Fibroblast of pulmonary artery (primary cell): ENCODE measurements around the gene POLK.
A peak's percentile ranks its signal among the peaks of the same experiment; 100 is the strongest.

Experiments used
- DNase-seq: peaks from one replicate; pipeline ENCODE4 v3.0.0-alpha.2; 2010; ENCODE audit warnings: low read depth
- H3K4me3 ChIP-seq: replicated peaks from 2 replicates; pipeline ENCODE4 v1.5.1; 2011; ENCODE audit warnings: low read depth, mild to moderate bottlenecking, control low read depth, low read length, moderate library complexity
- TF ChIP-seq, protein P1 (sequence below): IDR thresholded peaks from 2 replicates; pipeline ENCODE4 v1.5.1; 2011; ENCODE audit warnings: mild to moderate bottlenecking, control low read depth, low read length, inconsistent platforms; ENCODE audit errors: missing control alignments

Gene POLK

DNA sequence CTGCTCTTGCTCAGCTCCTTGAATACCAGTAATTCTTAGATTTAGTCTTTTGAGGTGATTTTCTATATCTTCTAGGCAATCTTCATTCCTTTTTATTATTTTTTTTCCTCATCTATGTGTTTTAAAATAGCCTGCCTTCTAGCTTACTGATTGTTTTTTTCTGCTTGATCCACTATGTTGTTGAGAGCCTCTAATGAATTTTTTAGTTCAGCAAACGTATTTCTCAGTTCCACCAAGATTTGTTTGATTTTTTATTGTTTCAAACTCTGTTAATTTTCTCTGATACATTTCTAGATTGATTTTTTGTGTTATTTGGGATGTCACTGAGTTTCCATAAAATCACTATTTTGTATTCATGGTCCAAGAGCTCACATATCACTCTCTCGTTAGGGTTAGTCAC, 9.5 kb downstream of the POLK start:
- no peak overlapping the region for H3K4me3 ChIP-seq
- TF ChIP-seq, protein P1, sequence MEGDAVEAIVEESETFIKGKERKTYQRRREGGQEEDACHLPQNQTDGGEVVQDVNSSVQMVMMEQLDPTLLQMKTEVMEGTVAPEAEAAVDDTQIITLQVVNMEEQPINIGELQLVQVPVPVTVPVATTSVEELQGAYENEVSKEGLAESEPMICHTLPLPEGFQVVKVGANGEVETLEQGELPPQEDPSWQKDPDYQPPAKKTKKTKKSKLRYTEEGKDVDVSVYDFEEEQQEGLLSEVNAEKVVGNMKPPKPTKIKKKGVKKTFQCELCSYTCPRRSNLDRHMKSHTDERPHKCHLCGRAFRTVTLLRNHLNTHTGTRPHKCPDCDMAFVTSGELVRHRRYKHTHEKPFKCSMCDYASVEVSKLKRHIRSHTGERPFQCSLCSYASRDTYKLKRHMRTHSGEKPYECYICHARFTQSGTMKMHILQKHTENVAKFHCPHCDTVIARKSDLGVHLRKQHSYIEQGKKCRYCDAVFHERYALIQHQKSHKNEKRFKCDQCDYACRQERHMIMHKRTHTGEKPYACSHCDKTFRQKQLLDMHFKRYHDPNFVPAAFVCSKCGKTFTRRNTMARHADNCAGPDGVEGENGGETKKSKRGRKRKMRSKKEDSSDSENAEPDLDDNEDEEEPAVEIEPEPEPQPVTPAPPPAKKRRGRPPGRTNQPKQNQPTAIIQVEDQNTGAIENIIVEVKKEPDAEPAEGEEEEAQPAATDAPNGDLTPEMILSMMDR, result no peak
- DNase-seq, result no peak

GRCh38 chr5:75522025-75522424, 10.3 kb downstream of the POLK start:
- DNase-seq, result no peak
- H3K4me3 ChIP-seq, result no peak overlapping the region
- TF ChIP-seq, protein P1, result no peak

DNA sequence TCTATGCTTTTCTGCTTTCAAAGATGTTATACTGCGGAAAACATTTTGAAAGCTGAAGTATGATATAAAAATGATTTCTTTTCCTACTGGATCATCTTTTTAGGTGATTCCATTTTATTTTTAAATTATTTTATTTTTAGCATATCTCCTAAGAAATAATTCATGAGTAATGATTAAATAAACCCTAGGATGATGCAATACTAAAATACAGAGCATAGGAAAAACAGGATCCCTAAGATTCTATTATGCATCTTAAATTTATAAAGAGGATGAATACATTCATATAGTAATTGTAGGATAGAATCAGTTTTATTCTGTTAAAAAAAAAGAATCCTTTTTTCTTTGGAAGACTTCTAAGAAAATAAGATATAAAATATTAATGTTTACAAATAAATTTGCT, 10.9 kb downstream of the POLK start:
- TF ChIP-seq, protein P1, result no peak
- H3K4me3 ChIP-seq, result no peak overlapping the region
- peak; percentile 3 for DNase-seq

DNA sequence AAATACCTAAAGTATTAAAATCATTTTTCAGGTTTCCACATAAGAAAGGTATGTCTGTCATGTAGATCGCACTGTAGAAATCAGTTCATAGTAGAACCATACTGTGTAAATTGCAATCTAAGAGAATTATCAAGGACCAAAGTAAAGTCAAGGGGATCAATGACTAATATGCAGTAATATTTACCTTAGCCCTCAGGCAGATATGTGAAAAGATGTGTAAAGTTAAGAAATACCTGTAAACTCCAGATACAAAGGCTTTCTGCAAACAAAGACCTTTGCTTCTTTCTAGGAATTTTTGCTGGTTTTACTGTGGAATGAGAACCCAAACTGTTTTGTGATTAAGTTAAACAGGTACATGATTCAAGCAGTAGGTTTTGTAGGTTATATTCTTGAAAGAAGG, 11.6 kb downstream of the POLK start:
- TF ChIP-seq, protein P1, result no peak
- no peak overlapping the region for H3K4me3 ChIP-seq
- DNase-seq, result no peak

- TF ChIP-seq, protein P1, result no peak
- DNase-seq, result no peak
- no peak overlapping the region for H3K4me3 ChIP-seq
These were observed 12.4 kb downstream of the POLK start for GRCh38 chr5:75524071-75524470.

DNA sequence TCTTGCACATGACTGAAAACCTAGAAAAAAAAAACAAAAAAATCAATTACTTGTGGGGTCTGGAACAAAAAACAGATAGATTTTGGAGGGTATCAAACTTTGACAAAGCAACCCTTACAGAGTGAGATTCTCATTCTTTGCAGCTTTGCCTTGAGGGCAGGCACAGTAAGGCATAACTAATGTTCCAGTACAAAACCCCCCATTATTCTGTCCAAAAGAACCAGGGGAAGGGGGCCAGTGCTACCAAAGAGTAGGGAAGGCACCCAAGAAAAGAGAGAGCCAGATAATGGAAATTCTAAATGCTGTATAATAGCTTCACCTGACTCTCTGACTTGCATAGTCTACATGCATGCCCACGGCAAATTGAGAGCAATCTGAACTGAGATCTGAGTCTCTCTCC, 12.9 kb downstream of the POLK start:
- H3K4me3 ChIP-seq, result no peak overlapping the region
- TF ChIP-seq, protein P1, result no peak
- DNase-seq, result no peak

DNA sequence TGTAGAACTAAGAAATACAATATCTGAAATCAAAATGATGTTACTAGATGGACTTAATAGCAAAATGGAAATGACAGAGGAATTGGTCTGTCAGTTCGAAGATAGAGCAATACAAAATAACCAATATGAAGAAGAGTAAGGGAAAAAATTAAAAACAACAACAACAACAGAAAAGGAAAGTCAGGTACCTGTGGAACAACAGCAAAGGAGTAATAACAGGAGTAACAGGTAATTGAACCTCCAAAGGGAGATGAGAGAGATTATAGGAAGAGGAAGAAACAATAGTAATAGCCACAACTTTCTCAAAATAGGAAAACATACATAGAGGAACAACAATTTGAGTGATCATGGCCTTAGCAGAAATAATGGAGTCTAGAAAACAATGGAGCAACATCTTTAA, 13.7 kb downstream of the POLK start:
- TF ChIP-seq, protein P1, result no peak
- no peak overlapping the region for H3K4me3 ChIP-seq
- DNase-seq, result no peak
